Omental fat pad (tissue), 4 donors: ENCODE measurements around the gene BET1. TPM values are rescaled to one million over a fixed set of nuclear protein-coding genes. Genes with fewer than 3 reads are reported as not detected.
"Not testable (repeated sequence)": the region's sequence is repeated elsewhere in the genome, so short reads cannot be mapped to it uniquely, and the experiment has no call there.

Experiments used
- ATAC-seq: fragments of 150-250 bp; one replicate; pipeline ENCODE4 v1.9.1; 2016; ENCODE audit warnings: mild to moderate bottlenecking, moderate library complexity; ENCODE audit not compliant: low FRiP score
- DNase-seq: peaks from one replicate; pipeline ENCODE4 v3.0.0-alpha.2; 2019; ENCODE audit warnings: low spot score
- CTCF ChIP-seq, 3 donors: fragments of 450-650 bp; IDR thresholded peaks; one replicate each; pipeline ENCODE4 v1.5.1; 2016 to 2017; ENCODE audit warnings: antibody characterized with exemption in 3 of 3, mild to moderate bottlenecking in 3 of 3, moderate library complexity in 2 of 3
- total RNA-seq, 4 donors: library from RNA; depleted of rRNA; stranded (reverse); fragments of >200 nt; gene quantifications; one replicate each; pipeline ENCODE4 v1.1.0, GENCODE V29; 2016

BET1 gene
- total RNA-seq, 4 donors from 2014 or later = 7.6 to 26.0 (median 22.4) TPM

DNA sequence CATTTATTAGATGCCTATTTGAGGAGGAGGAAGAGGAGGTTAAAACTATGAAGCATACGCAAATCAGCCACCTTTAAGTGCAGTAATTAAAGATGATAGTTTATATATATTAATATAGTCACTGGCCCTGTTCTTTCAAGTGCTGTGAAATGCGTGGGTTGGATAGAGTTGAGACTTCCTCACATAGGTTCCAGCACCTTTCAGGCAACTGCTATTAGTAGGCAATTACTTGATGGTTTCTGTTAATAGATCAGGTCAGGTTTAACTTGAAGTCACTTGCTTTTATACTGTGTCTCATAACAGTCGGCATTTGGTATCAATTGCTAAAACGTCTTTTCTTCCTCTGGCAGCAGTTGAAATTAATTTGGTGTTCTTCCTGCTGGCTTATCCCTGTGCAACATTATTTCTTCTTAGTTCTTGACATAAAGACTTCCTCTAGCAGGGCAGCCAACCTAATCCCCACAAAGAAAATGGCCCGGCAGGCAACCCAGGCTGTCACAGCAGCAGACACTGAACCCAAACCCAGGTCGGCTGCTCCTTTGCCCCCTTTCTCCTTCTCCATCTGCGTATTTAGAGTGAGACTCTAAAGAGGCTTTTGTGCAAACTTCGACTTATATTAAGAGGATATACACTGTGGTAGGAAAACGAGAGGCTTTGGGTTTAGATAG lies 35.3 kb upstream of the BET1 start:
- no peak for ATAC-seq
- TF ChIP-seq CTCF (IDR thresholded peaks at IDR 0.05) = no peak

DNA sequence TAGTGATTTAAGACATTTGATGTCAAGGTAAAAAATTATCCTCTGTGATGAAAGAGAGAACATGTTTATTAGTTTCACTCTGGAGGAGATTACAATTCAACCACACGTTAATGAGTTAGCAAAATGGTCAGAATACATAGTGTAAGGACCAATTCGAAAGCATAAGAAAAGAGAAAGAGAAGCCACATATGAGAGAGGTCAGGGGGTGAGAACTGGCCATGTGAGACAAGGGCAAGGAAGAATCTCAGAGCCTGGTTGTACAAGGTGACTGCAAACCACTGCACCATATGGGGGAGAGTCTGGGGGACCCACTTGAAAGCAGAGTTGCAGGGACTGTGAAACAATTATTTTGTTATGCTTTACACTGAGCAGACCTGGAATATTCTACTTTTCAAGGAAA lies 27.7 kb upstream of the BET1 start:
- TF ChIP-seq CTCF (IDR thresholded peaks at IDR 0.05) = no peak
- ATAC-seq = no peak
- DNase-seq = no peak

More for the DNA sequence above, 35.3 kb upstream of the BET1 start:
- DNase-seq = no peak

GRCh38 chr7:94030634-94031033 lies 26.5 kb upstream of the BET1 start:
- TF ChIP-seq CTCF (IDR thresholded peaks at IDR 0.05) = no peak
- no peak for ATAC-seq
- DNase-seq = no peak

DNA sequence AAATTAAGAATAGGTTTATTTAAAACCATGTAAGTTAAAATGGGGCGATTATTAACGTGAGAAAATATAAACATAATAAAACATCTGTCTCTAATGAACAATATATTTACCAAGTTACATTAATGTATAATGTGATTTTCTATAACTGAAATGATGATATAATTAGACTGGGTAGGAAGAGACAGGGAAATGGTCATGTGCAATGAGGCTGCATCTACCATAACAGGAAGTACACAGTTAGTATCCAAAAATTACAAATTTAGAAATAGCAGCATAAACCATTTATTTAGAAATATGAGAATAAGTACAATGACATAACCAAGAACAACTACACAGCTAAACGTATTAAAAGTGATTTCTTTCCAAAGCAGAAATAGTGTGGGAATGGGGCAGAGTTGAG lies 25.8 kb upstream of the BET1 start:
- no peak for TF ChIP-seq CTCF (IDR thresholded peaks at IDR 0.05)
- DNase-seq (no peak), ATAC-seq (no peak)

DNA sequence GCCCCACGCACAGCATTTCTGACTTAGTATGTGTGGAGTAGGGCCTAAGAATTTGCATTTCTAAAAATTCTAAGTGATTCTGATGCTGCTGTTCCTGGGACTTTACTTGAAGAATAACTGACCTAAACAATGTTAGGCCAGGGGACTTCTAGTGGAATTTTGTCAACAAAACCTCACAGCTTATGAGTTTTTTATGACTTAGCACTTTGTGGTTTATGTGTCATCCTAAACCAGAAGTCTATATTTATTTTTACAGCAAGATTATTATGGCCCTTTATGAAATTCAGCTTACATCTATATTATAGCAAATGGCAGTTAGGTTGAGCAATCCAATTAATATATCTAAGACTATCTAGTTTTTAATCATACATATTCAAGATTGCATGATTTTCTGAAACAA lies 24.6 kb upstream of the BET1 start:
- DNase-seq = no peak
- ATAC-seq = no peak
- no peak for TF ChIP-seq CTCF (IDR thresholded peaks at IDR 0.05)

DNA sequence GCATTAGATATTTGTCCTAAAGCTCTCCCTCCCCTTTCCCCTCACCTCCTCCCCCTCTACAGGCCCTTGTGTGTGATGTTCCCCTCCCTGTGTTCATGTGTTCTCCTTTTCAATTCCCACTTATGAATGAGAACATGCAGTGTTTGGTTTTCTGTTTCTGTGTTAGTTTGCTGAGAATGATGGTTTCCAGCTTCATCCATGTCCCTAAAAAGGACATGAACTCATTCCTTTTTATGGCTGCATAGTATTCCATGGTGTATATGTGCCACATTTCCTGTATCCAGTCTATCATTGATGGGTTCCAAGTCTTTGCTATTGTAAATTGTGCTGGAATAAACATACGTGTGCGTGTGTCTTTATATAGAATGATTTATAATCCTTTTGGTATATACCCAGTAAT lies 22.5 kb upstream of the BET1 start:
- DNase-seq, ATAC-seq: not testable (repeated sequence)

DNA sequence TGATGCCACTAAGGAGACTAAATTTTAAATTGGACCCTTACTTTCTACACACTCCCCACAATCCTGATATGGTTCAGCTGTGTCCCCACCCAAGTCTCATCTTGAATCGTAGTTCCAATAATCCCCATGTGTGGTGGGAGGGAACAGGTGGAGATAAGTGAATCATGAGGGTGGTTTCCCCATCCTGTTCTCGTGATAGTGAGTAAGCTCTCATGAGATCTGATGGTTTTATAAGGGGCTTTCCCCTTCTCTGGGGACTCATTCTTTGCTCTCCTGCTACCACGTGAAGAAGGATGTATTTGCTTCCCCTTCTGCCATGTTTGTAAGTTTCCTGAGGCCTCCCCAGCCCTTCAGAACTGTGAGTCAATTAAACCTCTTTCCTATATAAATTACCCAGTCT lies 18.4 kb upstream of the BET1 start:
- TF ChIP-seq CTCF (IDR thresholded peaks at IDR 0.05) = no peak
- DNase-seq = no peak

More for the DNA sequence above, 18.4 kb upstream of the BET1 start:
- ATAC-seq = no peak
